Measurements from ENCODE around the gene SMURF2. TPM values are rescaled to one million over a fixed set of nuclear protein-coding genes. Genes with fewer than 3 reads are reported as not detected.
"Not testable (repeated sequence)": the region's sequence is repeated elsewhere in the genome, so short reads cannot be mapped to it uniquely, and the experiment has no call there.

SMURF2 gene
- polyA plus RNA-seq, 4 donors = 8.0 to 20.1 (median 12.9) TPM

DNA sequence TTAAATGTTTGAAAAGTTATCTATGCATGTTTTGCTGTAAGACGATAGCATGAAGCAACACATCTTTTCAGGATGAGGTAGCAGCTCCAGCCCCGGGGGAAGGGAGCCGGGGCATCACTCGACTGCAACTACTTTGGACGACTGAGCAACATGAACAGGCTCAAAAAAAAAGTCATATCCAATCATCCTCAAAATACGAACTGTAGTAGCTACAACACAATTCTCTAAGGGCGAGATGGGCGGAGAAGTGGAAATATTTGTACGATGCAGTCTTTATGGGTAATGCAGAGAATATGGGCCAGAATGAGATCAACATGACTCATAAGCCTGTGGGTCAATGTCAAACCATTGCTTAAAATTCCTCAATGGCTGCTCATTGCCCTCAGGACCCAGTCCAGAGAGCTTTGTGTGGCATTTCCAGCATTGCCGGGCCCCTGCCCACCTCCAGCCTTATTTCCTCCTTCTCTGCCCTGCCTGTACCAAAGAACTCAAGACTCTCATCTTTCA lies 17.7 kb upstream of the SMURF2 start:
- Histone ChIP-seq H3K4me1 (ENCODE audit: control insufficient read depth in 3 of 3, insufficient read depth in 2 of 3, low read depth in 1 of 3, low read length in 2 of 3) (no peaks in the 10 kb centered on the region), H3K9me3 (ENCODE audit: control insufficient read depth in 2 of 2, insufficient read depth in 1 of 2, low read depth in 1 of 2, low read length in 1 of 2) (no peaks in the 10 kb centered on the region), H3K36me3 (ENCODE audit: control insufficient read depth in 3 of 3, insufficient read depth in 2 of 3, low read depth in 1 of 3, low read length in 3 of 3) (no peaks in the 10 kb centered on the region), H3K27me3 (ENCODE audit: control insufficient read depth in 3 of 3, insufficient read depth in 3 of 3, low read length in 3 of 3) (no peaks in the 10 kb centered on the region), H3K4me3 (ENCODE audit: low read depth in 1 of 3, low read length in 3 of 3) (no peak overlapping the region), H3K27ac (ENCODE audit: low read depth in 1 of 3, low read length in 2 of 3) (no peak overlapping the region)
- FAIRE-seq (no peak), DNase-seq (no peak)
- WGBS, 3 donors = 84 to 96% (median 96%) methylated on average over 10 of the region's 10 CpGs

DNA sequence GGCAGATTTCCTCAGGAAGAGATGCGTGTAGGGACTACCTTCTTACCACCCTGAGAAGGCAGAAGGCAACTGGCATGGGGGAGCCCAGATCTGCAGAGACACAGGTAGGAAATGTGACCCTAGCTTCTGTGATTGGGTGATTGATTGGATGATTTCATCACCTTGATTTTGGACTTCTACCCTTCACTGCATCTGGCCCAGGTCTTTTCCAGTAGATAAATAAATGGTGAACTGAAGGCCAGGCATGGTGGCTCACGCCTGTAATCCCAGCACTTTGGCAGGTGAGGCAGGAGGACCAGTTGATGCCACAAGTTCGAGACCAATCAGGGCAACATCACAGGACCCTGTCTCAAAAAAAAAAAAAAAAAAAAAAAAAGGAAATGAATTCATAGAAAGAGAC lies 14.7 kb upstream of the SMURF2 start:
- 58% methylated on average over 3 of the region's 3 CpGs for WGBS, 3 donors
- no peaks in the 10 kb centered on the region for H3K36me3 ChIP-seq (ENCODE audit: control insufficient read depth in 3 of 3, insufficient read depth in 2 of 3, low read depth in 1 of 3, low read length in 3 of 3)
- H3K27ac ChIP-seq (ENCODE audit: low read depth in 1 of 3, low read length in 2 of 3) = no peak overlapping the region
- H3K4me1 ChIP-seq (ENCODE audit: control insufficient read depth in 3 of 3, insufficient read depth in 2 of 3, low read depth in 1 of 3, low read length in 2 of 3) = no peaks in the 10 kb centered on the region
- DNase-seq = no peak
- no peaks in the 10 kb centered on the region for H3K27me3 ChIP-seq (ENCODE audit: control insufficient read depth in 3 of 3, insufficient read depth in 3 of 3, low read length in 3 of 3)
- H3K9me3 ChIP-seq (ENCODE audit: control insufficient read depth in 2 of 2, insufficient read depth in 1 of 2, low read depth in 1 of 2, low read length in 1 of 2) = no peaks in the 10 kb centered on the region
- no peak overlapping the region for H3K4me3 ChIP-seq (ENCODE audit: low read depth in 1 of 3, low read length in 3 of 3)
- FAIRE-seq = no peak

GRCh38 chr17:64670843-64671590 lies 8.9 kb upstream of the SMURF2 start:
- not testable (repeated sequence) for H3K27ac ChIP-seq (ENCODE audit: low read depth in 1 of 3, low read length in 2 of 3); H3K4me3 ChIP-seq (ENCODE audit: low read depth in 1 of 3, low read length in 3 of 3); FAIRE-seq; H3K4me1 ChIP-seq (ENCODE audit: control insufficient read depth in 3 of 3, insufficient read depth in 2 of 3, low read depth in 1 of 3, low read length in 2 of 3); H3K27me3 ChIP-seq (ENCODE audit: control insufficient read depth in 3 of 3, insufficient read depth in 3 of 3, low read length in 3 of 3); H3K36me3 ChIP-seq (ENCODE audit: control insufficient read depth in 3 of 3, insufficient read depth in 2 of 3, low read depth in 1 of 3, low read length in 3 of 3); H3K9me3 ChIP-seq (ENCODE audit: control insufficient read depth in 2 of 2, insufficient read depth in 1 of 2, low read depth in 1 of 2, low read length in 1 of 2); DNase-seq
- 76 to 81% (median 80%) methylated on average over 9 to 10 of the region's 10 CpGs for WGBS, 3 donors

DNA sequence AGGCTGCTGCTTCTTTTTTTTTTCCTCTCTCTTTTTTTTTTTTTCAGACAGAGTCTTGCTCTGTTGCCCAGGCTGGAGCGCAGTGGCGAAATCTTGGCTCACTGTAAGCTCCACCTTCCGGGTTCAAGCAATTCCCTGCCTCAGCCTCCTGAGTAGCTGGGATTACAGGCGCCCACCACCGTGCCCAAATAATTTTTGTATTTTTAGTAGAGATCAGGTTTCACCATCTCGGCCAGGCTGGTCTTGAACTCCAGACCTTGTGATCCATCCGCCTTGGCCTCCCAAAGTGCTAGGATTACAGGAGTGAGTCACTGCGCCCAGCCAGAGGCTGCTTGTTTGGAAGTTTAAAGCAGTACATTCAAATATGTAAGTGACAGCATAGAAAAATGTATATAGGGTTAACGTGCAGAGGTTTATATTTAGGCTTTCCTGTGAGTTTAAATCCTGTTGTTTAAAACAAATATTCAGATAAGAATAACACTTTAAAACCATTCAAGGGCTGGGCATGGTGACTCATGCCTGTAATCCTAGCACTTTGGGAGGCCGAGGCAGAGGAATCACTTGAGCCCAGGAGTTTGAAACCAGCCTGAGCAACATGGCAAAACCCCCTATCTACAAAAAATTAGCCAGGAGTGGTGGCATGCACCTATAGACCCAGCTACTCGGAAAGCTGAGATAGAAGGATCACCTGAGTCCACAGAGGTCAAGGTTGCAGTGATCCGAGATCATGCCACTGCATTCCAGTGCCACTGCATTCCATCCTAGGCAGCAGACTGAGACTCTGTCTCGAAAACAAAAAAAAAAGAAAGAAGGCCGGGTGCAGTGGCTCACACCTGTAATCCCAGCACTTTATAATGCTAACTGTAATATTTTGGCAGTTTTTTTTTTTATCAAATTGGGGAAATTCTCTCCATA lies 6.0 kb upstream of the SMURF2 start:
- not testable (repeated sequence) for H3K36me3 ChIP-seq (ENCODE audit: control insufficient read depth in 3 of 3, insufficient read depth in 2 of 3, low read depth in 1 of 3, low read length in 3 of 3); DNase-seq; H3K27ac ChIP-seq (ENCODE audit: low read depth in 1 of 3, low read length in 2 of 3); H3K9me3 ChIP-seq (ENCODE audit: control insufficient read depth in 2 of 2, insufficient read depth in 1 of 2, low read depth in 1 of 2, low read length in 1 of 2); H3K4me3 ChIP-seq (ENCODE audit: low read depth in 1 of 3, low read length in 3 of 3); H3K27me3 ChIP-seq (ENCODE audit: control insufficient read depth in 3 of 3, insufficient read depth in 3 of 3, low read length in 3 of 3); H3K4me1 ChIP-seq (ENCODE audit: control insufficient read depth in 3 of 3, insufficient read depth in 2 of 3, low read depth in 1 of 3, low read length in 2 of 3); FAIRE-seq
- 65 to 75% (median 74%) methylated on average over 14 of the region's 14 CpGs for WGBS, 3 donors

- 52 to 71% (median 69%) methylated on average over 6 of the region's 6 CpGs for WGBS, 3 donors
- DNase-seq = peak in 1 of 2 donors; percentile 48
- not testable (repeated sequence) for H3K36me3 ChIP-seq (ENCODE audit: control insufficient read depth in 3 of 3, insufficient read depth in 2 of 3, low read depth in 1 of 3, low read length in 3 of 3); H3K4me1 ChIP-seq (ENCODE audit: control insufficient read depth in 3 of 3, insufficient read depth in 2 of 3, low read depth in 1 of 3, low read length in 2 of 3); FAIRE-seq; H3K9me3 ChIP-seq (ENCODE audit: control insufficient read depth in 2 of 2, insufficient read depth in 1 of 2, low read depth in 1 of 2, low read length in 1 of 2); H3K27ac ChIP-seq (ENCODE audit: low read depth in 1 of 3, low read length in 2 of 3); H3K4me3 ChIP-seq (ENCODE audit: low read depth in 1 of 3, low read length in 3 of 3); H3K27me3 ChIP-seq (ENCODE audit: control insufficient read depth in 3 of 3, insufficient read depth in 3 of 3, low read length in 3 of 3)
Measured at GRCh38 chr17:64664299-64664981, 2.3 kb upstream of the SMURF2 start.

DNA sequence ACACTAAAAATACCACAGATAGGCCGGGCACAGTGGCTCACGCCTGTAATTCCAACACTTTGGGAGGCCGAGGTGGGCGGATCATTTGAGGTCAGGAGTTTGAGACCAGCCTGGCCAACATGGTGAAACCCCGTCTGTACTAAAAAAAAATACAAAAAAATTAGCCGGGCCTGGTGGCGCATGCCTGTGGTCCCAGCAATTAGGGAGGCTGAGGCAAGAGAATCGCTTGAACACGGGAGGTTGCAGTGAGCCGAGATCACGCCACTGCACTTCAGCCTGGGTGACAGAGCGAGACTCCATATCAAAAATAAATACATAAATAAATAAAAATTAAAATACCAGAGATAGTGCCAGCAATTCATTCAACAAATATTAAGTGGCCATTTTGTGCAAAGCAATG lies 1.7 kb upstream of the SMURF2 start:
- 87 to 93% (median 91%) methylated on average over 12 of the region's 12 CpGs for WGBS, 3 donors
- not testable (repeated sequence) for H3K27me3 ChIP-seq (ENCODE audit: control insufficient read depth in 3 of 3, insufficient read depth in 3 of 3, low read length in 3 of 3); FAIRE-seq; H3K27ac ChIP-seq (ENCODE audit: low read depth in 1 of 3, low read length in 2 of 3); DNase-seq; H3K36me3 ChIP-seq (ENCODE audit: control insufficient read depth in 3 of 3, insufficient read depth in 2 of 3, low read depth in 1 of 3, low read length in 3 of 3); H3K9me3 ChIP-seq (ENCODE audit: control insufficient read depth in 2 of 2, insufficient read depth in 1 of 2, low read depth in 1 of 2, low read length in 1 of 2); H3K4me1 ChIP-seq (ENCODE audit: control insufficient read depth in 3 of 3, insufficient read depth in 2 of 3, low read depth in 1 of 3, low read length in 2 of 3); H3K4me3 ChIP-seq (ENCODE audit: low read depth in 1 of 3, low read length in 3 of 3)

- no peaks in the 10 kb centered on the region for H3K9me3 ChIP-seq (ENCODE audit: control insufficient read depth in 2 of 2, insufficient read depth in 1 of 2, low read depth in 1 of 2, low read length in 1 of 2)
- H3K27me3 ChIP-seq (ENCODE audit: control insufficient read depth in 3 of 3, insufficient read depth in 3 of 3, low read length in 3 of 3) = no peaks in the 10 kb centered on the region
- no peaks in the 10 kb centered on the region for H3K36me3 ChIP-seq (ENCODE audit: control insufficient read depth in 3 of 3, insufficient read depth in 2 of 3, low read depth in 1 of 3, low read length in 3 of 3)
- H3K4me1 ChIP-seq (ENCODE audit: control insufficient read depth in 3 of 3, insufficient read depth in 2 of 3, low read depth in 1 of 3, low read length in 2 of 3) = peaks cover 0 to 4% (median 4%) of the 10 kb centered on the region in 3 donors
- WGBS, 3 donors = 44 to 61% (median 46%) methylated on average over 18 of the region's 18 CpGs
- peak overlapping the region; percentile 49 to 98 (median 87) for H3K4me3 ChIP-seq (ENCODE audit: low read depth in 1 of 3, low read length in 3 of 3)
- no peak for FAIRE-seq
- DNase-seq = no peak
- peak overlapping the region; percentile 9 to 33 (median 14) for H3K27ac ChIP-seq (ENCODE audit: low read depth in 1 of 3, low read length in 2 of 3)
Measured at GRCh38 chr17:64662774-64663367, 764 bp upstream of the SMURF2 start.

DNA sequence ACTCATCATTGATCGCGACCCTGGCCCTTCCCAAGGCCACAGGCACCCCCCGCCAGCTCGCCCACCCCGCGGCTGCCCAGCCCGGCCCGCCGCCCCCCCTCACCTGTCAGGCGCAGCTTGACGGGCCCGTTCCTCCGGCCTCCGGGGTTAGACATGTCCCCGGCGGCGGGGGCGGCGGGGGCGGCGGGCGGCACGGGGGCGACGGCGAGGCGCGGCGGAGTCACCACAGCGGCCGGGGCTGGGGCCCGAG lies 456 bp downstream of the SMURF2 start:
- peak overlapping the region; percentile 87 to 99 (median 98) for H3K4me3 ChIP-seq (ENCODE audit: low read depth in 1 of 3, low read length in 3 of 3)
- no peak for FAIRE-seq
- H3K27me3 ChIP-seq (ENCODE audit: control insufficient read depth in 3 of 3, insufficient read depth in 3 of 3, low read length in 3 of 3) = no peaks in the 10 kb centered on the region
- H3K36me3 ChIP-seq (ENCODE audit: control insufficient read depth in 3 of 3, insufficient read depth in 2 of 3, low read depth in 1 of 3, low read length in 3 of 3) = no peaks in the 10 kb centered on the region
- no peaks in the 10 kb centered on the region for H3K9me3 ChIP-seq (ENCODE audit: control insufficient read depth in 2 of 2, insufficient read depth in 1 of 2, low read depth in 1 of 2, low read length in 1 of 2)
- H3K4me1 ChIP-seq (ENCODE audit: control insufficient read depth in 3 of 3, insufficient read depth in 2 of 3, low read depth in 1 of 3, low read length in 2 of 3) = peaks cover 0 to 4% (median 4%) of the 10 kb centered on the region in 3 donors
- peak overlapping the region; percentile 68 to 95 (median 95) for H3K27ac ChIP-seq (ENCODE audit: low read depth in 1 of 3, low read length in 2 of 3)
- 1 to 2% (median 1%) methylated on average over 18 to 32 of the region's 32 CpGs for WGBS, 3 donors
- DNase-seq = no peak

All from small intestine (tissue), 7 donors.